GM19463 (cell line): ENCODE results near the gene ST8SIA5.

Experiments
- ATAC-seq: cut with Tn5 transposase; IDR thresholded peaks from one replicate; pipeline ENCODE4 v1.9.1; 2021; ENCODE audit warnings: mild to moderate bottlenecking, moderate library complexity; ENCODE audit not compliant: unreplicated experiment

ST8SIA5 gene

DNA sequence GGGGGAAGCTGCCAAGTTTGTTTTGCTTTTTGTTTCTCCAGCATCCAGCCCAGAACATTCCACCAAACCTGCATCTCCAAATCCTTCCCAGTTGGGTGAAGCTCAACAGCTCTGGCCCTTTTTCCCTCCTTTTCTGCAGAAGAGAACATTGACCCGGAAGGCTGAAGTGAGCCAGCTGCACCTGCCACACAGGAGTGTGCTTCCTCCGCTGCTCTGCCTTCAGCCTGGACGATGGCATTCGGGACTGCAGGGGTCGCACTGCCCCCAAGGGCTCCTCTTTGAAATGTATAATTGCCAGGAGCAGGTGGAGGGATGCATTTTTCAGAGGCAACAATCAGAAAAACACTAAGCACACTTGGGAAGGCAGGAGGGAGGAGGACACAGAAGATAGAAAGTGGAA, 41.8 kb downstream of the ST8SIA5 start:
- ATAC-seq, result no peak

DNA sequence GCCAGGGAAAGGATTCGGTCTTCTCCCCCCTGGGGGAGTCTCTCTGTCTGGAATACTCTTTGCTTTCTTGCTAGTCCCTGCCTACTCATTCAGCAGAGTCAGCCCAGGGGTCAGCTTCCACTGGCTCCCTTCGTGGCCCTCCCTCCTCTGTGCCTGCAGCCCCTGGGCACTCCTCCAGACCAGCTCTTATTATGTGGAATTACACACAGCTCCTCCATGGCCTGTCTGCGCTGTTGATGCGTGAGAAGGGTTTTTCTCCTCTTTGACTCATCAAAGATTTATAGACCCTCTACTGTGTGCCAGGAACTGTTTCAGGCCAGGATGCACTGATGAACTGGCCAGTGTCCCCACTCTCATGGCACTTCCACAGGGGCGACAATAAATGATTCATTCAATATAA, 44.4 kb downstream of the ST8SIA5 start:
- no peak for ATAC-seq

DNA sequence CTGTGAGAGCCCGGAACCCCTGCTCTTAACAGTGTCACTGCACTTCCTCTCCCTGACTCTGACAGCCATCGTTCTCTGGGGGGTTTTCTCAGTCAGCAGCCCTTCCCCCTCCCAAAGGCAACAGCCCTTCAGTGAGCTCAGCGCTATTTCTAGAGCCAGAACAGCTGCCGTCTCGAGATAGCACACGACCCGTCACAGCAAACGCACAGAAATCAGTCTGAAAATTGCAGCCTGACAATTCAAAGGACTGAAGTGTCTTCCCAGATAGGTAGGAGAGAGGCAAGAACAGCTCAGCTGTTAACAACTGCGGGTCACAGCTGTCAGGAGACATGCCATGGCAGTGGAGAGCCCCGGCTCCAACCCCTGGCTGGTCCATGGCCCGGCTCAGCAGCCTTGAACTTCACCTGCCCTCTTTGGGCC, 45.4 kb downstream of the ST8SIA5 start:
- no peak for ATAC-seq

DNA sequence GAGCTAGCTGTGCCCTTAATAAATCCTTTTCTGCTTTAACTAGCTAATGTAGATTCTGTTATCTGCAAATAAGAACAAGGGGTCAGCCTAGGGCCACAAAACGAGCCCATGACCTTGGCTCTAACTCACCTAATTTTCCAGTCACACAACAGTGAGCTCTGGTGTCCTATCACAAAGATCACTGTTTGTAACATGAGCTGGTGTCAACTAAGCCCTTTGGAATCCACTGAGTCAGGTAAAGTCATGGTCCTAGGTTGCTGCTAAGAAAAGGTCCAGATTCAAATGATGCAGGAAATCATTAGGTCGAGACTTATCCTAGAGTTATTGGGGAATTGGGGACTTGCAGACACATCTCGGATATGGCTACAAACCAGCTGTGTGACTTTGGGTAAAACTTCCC, 49.9 kb downstream of the ST8SIA5 start:
- ATAC-seq, result no peak

DNA sequence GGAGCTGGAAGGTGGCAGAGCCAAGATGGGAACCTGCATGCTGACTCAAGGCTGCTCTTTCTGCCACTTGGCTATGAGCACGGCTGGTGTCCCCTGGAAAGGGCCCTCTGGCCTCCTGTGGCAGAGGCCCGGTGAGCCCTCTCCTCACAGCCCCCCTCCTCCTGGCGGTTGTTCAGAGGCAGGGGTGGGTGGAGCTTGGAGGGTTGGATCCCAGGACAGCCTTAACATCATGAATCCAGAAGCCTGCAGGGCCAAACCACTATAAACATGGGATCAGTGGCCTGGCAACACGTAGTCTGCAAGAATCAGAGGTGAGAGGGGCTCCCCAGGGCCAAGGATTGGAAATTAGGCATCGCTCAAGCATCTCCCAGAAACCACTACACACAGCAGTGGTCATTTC, 51.3 kb downstream of the ST8SIA5 start:
- no peak for ATAC-seq

DNA sequence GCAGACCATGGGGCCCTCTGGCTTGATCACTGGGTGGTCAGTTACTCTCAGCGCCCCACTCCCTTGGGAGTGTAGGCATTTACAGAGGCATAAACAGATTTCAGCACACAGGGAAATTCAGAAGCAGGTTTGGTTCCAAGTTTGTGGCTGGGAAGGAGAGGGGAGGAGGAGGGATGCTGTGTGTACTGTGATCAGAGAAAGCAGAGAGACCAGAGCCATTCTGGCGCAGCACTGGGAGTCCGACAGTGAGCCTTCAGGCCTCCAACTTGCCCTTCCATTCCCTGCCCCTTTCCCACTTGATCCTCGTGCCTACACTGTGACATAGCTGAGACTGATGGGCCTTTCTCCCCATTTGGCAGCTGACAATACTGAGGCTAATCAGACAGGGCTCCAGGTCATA, 52.0 kb downstream of the ST8SIA5 start:
- no peak for ATAC-seq

DNA sequence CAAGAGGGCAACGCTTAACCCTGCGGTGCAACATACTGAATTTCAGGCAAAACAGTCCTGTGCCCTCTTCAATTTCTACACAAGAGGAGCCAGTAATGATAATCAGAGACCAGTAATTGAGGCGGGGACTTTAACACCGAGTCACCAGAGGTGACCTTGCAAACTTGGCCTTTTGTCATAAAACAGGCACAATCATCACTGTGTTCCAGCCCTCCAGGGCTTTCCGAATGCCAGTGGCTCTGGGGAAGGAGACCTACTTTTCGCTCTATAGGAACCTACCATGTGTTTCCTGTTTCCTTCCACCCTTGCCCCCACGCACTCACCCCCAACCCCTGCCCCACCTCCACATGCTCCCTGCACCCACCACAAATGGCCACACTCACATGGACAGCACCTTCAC, 52.7 kb downstream of the ST8SIA5 start:
- ATAC-seq, result no peak

DNA sequence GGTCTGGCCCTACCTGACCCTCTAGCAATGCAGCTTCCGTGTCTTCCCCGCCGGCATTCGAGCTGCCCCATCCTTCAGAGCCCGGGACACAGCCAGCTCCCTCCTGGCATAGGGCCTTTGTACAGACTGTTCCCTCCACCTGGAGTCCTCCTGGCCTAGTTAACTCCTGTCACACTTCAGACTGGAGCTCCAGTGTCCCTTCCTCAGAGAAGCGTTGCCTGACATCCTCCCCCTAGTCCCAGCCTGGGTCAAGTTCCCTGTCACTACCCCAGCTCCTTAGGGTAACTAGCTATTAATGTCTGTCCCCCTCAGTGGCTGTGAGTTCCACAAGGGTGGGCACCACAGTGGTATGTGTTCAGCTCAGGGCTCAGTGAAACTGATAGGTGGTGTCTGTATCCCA, 54.4 kb downstream of the ST8SIA5 start:
- ATAC-seq, result no peak

DNA sequence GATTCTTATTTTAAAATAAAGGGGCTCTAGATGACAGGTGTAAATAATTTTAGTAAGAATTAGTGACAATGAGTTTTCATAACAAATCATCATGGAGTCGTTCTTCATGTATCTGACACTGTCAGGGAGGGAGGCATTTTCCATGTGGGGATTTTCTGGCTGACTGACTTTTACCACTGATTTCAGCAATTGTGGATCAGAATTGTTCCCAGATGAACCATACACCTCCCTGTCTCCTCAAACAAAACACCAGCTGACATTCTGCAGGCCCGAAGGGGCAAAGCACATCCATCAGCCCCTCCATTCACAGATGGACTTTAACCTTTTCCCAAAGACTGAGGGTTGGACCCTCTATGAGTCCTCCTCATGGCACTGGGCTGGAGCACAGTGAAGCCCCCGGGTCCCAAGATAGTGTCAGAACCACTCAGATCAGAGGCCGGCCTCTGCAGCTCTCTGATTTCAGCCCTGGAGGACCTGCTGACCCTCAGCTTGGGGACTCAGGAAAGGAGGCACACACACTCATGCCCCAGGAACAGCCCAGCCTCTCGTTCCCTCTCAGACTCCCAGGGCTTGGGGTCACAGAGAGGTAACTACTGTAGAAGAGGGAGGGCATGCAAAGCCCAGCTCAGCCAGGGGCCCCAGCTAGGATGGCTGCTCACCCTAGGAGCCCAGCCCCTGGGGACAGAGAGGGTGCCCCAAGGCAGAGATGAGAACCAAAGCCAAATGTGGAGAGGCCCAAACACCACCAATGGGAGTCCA, 56.6 kb downstream of the ST8SIA5 start:
- no peak for ATAC-seq

DNA sequence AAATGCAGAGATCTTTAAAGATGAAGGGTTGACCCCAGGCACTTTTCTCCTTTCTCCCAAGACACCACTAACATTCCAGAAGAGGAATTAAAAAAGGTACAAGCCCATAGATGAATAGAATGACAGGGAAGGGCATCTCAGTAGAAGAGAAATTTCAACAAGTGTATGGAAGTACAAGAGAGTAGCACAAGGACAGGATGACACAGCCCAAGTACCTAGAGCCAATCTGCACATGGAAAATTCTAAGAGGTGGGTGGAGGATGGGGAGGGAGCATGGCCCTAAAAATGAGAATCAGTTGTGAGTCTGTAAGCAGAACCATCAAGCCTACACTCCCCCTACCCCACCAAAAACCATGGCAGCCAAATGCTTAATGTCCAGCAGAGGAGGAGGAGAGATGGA, 60.2 kb downstream of the ST8SIA5 start:
- no peak for ATAC-seq

DNA sequence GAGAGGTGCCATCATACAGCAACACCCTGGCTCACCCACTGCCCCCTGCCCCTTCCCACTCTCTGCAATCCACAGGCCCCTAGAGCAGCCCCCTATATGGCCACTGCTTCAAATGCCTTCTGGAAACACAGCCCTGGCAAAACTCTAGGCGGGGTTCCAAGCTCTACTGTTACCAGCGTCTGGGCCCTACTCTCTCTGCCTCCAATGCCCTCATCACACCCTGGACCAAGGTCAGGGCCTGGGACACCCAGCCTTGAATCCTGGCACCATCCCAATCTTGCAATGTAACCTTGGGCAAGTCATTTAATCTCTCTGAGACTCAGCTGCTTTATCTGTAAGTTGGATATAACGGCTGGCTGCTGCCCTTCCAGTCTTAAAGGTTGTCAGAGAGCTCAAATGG, 60.6 kb downstream of the ST8SIA5 start:
- ATAC-seq, result no peak

DNA sequence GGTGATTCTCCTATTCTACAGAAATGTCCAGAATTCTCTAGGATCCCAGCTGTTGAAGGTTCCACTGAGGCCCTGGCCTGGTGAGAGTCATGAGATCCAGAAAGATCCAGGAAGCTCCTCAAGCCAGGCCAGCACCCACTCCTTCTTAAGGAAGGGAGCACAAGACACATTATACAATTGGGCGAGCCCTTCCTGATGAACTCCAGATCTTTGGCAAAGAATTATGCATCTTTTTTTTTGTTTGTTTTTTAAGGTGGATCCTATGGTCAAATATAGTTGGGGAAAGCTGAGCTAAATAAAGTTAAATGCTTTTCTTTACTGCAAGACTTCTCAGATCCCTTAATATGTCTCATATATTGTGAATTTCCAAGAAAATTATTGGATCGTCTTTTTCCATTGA, 62.9 kb downstream of the ST8SIA5 start:
- no peak for ATAC-seq

DNA sequence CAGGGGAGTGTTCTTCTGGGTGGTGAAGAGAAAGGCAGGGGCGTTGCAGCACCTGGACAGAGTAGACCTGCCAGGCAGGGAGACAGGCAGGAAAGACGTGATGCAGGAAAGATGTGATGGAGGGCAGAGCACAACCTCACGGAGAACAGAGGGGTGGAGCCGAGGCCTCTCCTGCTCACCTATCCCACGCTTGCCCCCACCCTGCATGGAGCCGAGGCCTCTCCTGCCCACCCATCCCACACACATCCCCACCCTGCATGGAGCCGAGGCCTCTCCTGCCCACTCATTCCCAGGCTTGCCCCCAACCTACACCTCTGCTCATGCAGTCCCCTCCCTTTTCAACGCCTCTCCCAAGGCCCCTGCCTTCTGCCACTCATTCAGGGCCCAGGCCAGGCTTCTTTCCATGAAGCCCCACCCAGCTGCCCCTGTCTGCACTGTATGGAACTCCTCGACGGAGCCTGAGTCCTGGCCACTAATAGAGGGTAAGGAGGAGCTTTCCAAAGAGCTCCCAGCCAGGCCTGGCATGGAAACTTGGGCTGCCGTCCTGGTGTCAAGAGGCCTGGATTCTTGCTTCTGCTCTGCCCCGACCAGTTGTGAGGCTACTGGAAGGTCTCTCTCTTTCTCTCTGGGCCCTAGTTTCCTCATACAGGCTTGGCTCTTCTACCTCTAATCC, 67.9 kb downstream of the ST8SIA5 start:
- no peak for ATAC-seq

DNA sequence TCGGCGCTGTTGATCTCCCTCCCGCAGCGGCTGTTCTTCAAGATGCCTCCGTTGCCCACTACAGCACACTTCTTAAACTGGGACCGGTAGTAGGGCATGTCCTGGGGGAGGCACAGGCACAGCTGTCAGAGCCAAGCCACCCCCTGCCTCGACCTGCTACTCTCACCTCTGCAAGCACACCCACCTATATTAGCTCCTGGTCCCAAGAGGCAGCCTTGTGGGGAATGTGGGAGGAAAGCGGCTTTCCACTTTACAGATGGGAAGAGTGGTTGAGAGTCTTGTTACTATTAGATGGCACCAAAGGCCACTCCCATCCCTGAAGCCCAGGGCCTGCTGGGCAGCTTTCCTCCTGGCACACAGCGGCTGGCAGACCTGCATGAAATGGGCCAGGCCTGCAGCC, 70.7 kb downstream of the ST8SIA5 start:
- no peak for ATAC-seq

DNA sequence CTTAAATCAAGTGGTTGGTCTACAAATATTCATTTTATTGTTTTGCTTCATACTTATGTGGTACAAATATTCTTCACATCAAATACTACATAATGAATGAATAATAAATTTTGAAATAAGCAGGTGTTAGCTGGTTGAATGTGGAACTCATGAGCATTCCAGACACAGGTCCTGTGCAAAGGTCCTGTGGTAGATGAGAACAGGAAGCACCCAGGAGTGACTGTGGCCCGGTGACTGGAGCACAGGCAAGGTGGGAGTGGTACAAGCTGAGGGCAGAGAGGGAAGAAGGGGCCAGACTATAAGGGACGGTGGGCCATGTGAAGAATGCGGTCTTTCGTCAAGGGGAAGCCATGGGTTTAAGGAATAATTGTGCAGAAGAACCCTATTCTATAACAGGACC, 73.6 kb downstream of the ST8SIA5 start:
- no peak for ATAC-seq

DNA sequence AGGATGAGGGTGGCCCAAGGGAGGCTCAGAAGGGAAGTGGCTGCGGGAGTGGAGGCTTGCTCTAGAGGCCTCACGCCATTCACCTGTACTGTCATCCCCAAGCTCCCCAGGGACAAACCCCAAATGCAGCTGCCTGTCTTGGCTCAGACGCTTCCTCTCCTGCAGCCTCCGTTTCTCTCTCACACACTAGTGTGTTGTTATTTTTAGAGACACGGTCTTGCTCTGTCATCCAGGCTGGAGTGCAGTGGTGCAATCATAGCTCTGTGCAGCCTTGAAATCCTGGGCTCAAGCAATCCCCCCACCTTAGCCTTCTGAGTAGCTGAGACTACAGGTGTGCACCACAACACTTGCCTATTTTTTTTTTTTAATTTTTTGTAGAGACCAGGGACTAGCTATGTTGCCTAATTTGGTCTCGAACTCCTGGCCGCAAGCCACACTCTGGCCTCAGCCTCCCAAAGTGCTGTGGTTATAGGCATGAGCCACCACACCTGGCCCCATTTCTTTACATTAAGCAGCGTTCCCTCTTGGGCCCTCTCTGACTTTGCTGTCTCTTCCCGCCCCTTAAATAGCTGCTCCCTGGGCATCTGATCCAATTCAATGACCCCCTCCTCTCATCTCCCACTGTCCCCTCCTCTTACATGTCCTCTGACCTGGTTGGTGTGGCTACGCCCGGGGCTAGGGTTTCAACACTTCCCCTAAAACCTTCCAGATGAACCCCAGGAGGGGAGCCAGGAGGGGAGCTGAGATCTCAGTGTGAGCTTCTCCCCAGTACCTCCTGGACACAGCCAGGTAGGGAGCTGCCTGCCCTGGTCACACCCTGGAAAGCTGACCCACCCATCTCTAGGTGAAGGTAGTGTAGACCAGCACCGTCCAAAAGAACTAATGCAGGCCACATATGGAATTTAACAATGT, 75.8 kb downstream of the ST8SIA5 start:
- no peak for ATAC-seq

DNA sequence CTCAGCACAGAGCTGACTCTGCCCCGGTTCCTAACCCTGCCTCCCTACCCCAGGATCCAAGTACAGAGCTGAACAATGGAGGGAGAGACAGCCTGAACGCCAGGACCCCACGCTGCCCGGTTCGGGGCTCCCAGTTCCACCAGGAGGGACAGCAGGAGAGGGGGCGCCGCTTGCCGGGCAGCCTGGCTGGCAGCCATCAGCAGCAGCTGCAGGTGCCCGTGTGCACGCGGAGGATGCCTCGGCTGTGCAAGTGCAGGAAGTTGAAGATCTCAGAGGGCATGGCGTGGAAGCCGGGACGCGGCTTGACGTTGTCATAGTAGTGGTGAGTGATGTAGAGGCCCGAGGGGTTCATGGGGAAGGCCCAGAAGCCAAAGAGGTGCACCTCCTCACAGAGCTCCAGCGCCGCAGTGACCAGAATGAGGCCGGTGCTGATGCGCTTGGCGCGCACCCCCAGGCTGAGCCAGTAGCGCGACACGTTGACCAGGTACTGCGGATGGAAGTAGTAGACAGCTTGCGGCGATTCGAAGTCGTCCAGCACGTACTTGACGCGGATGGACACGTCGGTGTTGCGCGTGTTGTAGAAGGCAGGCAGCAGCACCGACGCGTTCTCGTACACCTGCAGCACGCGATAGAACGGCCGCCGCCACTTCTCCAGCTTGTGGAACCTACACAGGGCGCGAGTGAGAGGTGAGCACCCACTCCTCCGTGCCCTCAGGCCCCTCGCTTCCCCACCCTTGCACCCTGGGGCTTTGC, 76.8 kb downstream of the ST8SIA5 start:
- ATAC-seq, result no peak

DNA sequence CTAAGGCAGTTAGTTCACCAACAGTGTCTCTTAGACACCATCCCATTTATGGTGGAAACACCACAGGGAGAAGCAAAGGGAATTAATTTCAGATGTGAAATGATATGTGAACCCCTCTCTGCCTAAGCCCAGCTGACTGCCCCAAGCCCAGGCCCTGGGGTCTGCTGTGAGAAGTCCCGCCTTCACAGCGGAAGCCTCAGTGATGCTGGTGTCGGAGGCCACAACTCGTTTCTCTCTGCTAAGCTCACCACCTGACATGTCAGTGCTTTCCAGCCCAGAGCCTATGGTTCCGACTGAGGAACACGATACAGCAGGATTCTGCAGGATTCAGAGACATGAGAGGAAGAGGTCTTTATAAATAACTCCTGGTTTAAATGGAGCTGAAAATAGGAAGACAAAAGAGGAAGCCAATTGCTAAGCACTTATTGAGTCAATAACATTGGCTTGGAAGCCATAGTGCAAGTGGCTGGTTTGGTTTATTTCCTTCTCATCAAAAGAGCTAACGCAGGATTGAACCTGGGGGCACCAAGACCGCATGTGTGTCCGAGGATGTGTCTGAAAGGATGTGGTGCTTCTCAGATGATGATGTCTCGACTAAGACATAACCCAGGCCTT, 78.0 kb downstream of the ST8SIA5 start:
- ATAC-seq, result no peak

DNA sequence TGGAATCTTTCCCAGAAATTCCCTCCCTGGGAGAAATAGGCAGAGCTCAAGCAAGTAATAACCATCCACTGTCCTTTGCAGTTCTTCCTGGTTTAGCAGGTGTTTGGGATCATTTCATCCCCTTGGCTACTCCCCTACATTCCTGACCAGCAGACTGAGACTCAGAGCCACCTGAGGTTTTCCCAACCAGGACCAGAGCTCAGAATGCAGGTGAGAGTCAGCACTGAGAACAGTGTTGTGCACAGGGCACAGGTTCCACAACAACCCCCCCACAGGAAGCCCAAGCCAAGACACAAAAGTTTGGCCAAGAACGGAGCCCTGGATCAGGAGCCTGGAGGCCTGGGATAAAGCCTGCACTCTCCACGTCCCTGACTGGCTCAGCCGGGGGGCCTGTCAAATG, 78.8 kb downstream of the ST8SIA5 start:
- ATAC-seq, result no peak

DNA sequence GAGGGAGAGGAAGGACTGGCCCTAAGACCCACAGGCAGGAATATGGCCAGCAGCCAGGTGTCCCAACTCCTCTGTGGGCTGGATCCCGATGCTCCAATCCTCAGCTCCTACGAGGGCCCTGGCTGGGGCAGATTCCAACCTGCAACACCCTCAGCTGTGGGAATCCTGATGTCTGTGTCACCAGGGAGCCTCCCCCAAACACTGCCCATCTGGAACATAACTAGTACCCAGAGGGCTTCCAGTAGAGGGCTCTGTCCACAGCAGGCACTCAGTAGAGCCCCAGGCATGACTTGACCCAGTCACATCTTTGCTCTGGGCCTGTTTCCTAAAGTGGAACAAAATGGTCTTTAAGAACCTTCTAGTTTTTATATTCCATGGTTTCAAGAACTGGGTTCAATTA, 79.2 kb downstream of the ST8SIA5 start:
- ATAC-seq, result no peak
